ENCODE results near the gene CNNM2.
A peak's percentile ranks its signal among the peaks of the same experiment; 100 is the strongest.

Gene CNNM2

GRCh38 chr10:102917314-102917961 is 656 bp upstream of the CNNM2 start:
- no peaks in the 10 kb centered on the region for H3K36me3 ChIP-seq
- peak overlapping the region; percentile 86 to 95 for H3K27ac ChIP-seq
- peak overlapping the region; percentile 90 to 93 for H3K4me3 ChIP-seq
- no peaks in the 10 kb centered on the region for H3K27me3 ChIP-seq
- intact Hi-C loops (cut with DNase I; ENCODE audit: low total_unique reads), result loop anchor here (2.0 kb wide), 1 partner anchor 327 kb away; the partner anchor contains the start of gene RPEL1
- peaks cover 0 to 27% (median 10%) of the 10 kb centered on the region in 4 donors for H3K4me1 ChIP-seq
- no peaks in the 10 kb centered on the region for H3K9me3 ChIP-seq
- peak; percentile 79 to 91 for DNase-seq
- TF ChIP-seq, protein P1, sequence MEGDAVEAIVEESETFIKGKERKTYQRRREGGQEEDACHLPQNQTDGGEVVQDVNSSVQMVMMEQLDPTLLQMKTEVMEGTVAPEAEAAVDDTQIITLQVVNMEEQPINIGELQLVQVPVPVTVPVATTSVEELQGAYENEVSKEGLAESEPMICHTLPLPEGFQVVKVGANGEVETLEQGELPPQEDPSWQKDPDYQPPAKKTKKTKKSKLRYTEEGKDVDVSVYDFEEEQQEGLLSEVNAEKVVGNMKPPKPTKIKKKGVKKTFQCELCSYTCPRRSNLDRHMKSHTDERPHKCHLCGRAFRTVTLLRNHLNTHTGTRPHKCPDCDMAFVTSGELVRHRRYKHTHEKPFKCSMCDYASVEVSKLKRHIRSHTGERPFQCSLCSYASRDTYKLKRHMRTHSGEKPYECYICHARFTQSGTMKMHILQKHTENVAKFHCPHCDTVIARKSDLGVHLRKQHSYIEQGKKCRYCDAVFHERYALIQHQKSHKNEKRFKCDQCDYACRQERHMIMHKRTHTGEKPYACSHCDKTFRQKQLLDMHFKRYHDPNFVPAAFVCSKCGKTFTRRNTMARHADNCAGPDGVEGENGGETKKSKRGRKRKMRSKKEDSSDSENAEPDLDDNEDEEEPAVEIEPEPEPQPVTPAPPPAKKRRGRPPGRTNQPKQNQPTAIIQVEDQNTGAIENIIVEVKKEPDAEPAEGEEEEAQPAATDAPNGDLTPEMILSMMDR (IDR thresholded peaks at IDR 0.05), result peak; percentile 99

GRCh38 chr10:102918817-102919245 is 737 bp downstream of the CNNM2 start:
- intact Hi-C loops (cut with DNase I; ENCODE audit: low total_unique reads), result loop anchor here (2.0 kb wide), 1 partner anchor 144 kb away; no protein-coding TSS in a partner anchor
- H3K36me3 ChIP-seq, result no peaks in the 10 kb centered on the region
- TF ChIP-seq, protein P1 (IDR thresholded peaks at IDR 0.05), result no peak
- DNase-seq, result peak in 1 of 2 donors; percentile 30
- H3K4me1 ChIP-seq, result peaks cover 0 to 41% (median 11%) of the 10 kb centered on the region in 4 donors
- no peaks in the 10 kb centered on the region for H3K9me3 ChIP-seq
- peak overlapping the region; percentile 86 to 95 for H3K27ac ChIP-seq
- peak overlapping the region; percentile 90 to 93 for H3K4me3 ChIP-seq
- H3K27me3 ChIP-seq, result no peaks in the 10 kb centered on the region

DNA sequence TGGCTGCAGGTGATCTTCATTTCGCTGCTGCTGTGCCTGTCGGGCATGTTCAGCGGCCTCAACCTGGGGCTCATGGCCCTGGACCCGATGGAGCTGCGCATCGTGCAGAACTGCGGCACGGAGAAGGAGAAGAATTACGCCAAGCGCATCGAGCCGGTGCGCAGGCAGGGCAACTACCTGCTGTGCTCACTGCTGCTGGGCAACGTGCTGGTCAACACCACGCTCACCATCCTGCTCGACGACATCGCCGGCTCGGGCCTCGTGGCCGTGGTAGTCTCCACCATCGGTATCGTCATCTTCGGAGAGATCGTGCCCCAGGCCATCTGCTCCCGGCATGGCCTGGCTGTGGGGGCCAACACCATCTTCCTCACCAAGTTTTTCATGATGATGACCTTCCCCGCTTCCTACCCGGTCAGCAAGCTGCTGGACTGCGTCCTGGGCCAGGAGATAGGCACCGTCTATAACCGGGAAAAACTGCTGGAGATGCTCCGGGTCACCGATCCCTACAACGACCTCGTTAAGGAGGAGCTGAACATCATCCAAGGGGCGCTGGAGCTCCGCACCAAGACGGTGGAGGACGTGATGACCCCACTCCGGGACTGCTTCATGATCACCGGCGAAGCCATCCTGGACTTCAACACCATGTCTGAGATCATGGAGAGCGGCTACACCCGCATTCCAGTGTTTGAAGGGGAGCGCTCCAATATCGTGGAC is 1.3 kb downstream of the CNNM2 start:
- H3K4me1 ChIP-seq, result peaks cover 0 to 47% (median 11%) of the 10 kb centered on the region in 4 donors

DNA sequence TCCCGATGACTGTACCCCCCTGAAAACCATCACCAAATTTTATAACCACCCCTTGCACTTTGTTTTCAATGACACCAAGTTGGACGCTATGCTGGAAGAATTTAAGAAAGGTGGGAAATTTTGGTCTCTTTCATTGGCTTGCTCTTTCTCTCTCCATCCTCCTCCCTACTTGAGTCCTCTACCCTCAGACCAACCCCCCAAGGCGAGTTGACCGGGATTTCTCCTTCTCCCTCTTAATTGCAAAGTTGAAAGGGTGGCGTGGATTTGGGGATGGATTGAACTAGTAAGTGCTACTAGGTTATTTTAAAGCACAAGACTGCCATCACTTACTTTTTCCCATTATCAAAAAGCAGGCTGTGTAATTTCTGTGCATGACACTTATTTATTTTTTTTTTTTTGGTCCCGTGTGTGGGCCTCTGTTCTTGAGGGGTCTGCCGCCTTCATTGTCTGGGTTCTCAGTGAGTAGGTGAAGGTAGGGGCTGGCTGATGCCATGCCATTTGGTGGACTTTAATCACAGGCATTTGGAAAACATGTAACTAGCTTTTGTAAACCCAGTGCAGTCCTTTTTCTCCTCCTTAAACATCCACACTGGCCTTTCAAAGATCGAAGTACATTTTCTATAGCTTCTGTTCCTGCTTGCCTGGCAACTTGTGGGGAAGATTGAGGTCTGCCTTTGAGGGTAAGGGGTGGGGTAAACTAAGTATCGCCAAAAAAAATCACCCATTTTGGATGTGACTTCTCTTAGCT is 2.1 kb downstream of the CNNM2 start:
- Histone ChIP-seq H3K4me3 (peak overlapping the region; percentile 90 to 93), H3K9me3 (no peaks in the 10 kb centered on the region), H3K27me3 (no peaks in the 10 kb centered on the region), H3K36me3 (no peaks in the 10 kb centered on the region), H3K4me1 (peaks cover 0 to 55% (median 11%) of the 10 kb centered on the region in 4 donors), H3K27ac (peak overlapping the region; percentile 86 to 95)
- intact Hi-C loops (cut with DNase I; ENCODE audit: low total_unique reads), result loop anchor here (2.0 kb wide), 1 partner anchor 143 kb away; no protein-coding TSS in a partner anchor
- DNase-seq, result no peak
- TF ChIP-seq, protein P1 (IDR thresholded peaks at IDR 0.05), result no peak

More for the DNA sequence above, 1.3 kb downstream of the CNNM2 start:
- H3K36me3 ChIP-seq, result no peaks in the 10 kb centered on the region
- H3K4me3 ChIP-seq, result peak overlapping the region; percentile 90 to 93
- H3K9me3 ChIP-seq, result no peaks in the 10 kb centered on the region
- intact Hi-C loops (cut with DNase I; ENCODE audit: low total_unique reads), result loop anchor here (2.0 kb wide), 1 partner anchor 143 kb away; no protein-coding TSS in a partner anchor
- TF ChIP-seq, protein P1 (IDR thresholded peaks at IDR 0.05), result no peak
- H3K27ac ChIP-seq, result peak overlapping the region; percentile 86 to 95
- peak; percentile 38 to 75 for DNase-seq
- H3K27me3 ChIP-seq, result no peaks in the 10 kb centered on the region

- H3K9me3 ChIP-seq, result no peaks in the 10 kb centered on the region
- TF ChIP-seq, protein P1 (IDR thresholded peaks at IDR 0.05), result no peak
- H3K4me1 ChIP-seq, result peaks cover 0 to 77% (median 10%) of the 10 kb centered on the region in 4 donors
- no peaks in the 10 kb centered on the region for H3K36me3 ChIP-seq
- peak overlapping the region; percentile 8 to 86 for H3K27ac ChIP-seq
- no peak overlapping the region for H3K4me3 ChIP-seq
- no peaks in the 10 kb centered on the region for H3K27me3 ChIP-seq
- no peak for DNase-seq
- intact Hi-C loops (cut with DNase I; ENCODE audit: low total_unique reads), result no loop called here
These were observed 5.5 kb downstream of the CNNM2 start for GRCh38 chr10:102923601-102924000.
